Right lobe of liver (tissue), 6 donors: ENCODE data around the gene DBH. TPM values are rescaled to one million over a fixed set of nuclear protein-coding genes. Genes with fewer than 3 reads are reported as not detected.

Source experiments
- ATAC-seq, 4 donors: fragments of 200-7000 bp; cut with Tn5 transposase; one replicate each; pipeline ENCODE4 v1.9.1; 2020; ENCODE audit warnings: mild to moderate bottlenecking in 4 of 4, moderate library complexity in 4 of 4
- DNase-seq, 3 donors: peaks; one replicate each; pipeline ENCODE4 v3.0.0-alpha.2; 2020
- H3K27ac ChIP-seq, 3 donors: fragments of 200-600 bp; one replicate each; pipeline ENCODE4 v1.8.0; 2022
- H3K27me3 ChIP-seq, 2 donors: fragments of 200-600 bp; one replicate each; pipeline ENCODE4 v1.8.0; 2022
- H3K36me3 ChIP-seq, 4 donors: fragments of 200-600 bp; sonication (generic) in 1 of 4; one replicate each; pipeline versions ENCODE4 v1.5.1 to v1.8.0; 2017 to 2022; ENCODE audit warnings: control low read depth in 1 of 4
- H3K4me1 ChIP-seq, 4 donors: fragments of 200-600 bp; sonication (generic) in 1 of 4; one replicate each; pipeline versions ENCODE4 v1.5.1 to v1.8.0; 2017 to 2022; ENCODE audit warnings: control low read depth in 1 of 4
- H3K4me3 ChIP-seq, 3 donors: fragments of 200-600 bp; one replicate each; pipeline ENCODE4 v1.8.0; 2022
- H3K9me3 ChIP-seq, 4 donors: fragments of 200-600 bp; sonication (generic) in 1 of 4; one replicate each; pipeline versions ENCODE4 v1.5.1 to v1.8.0; 2017 to 2022; ENCODE audit warnings: control low read depth in 1 of 4
- POLR2A ChIP-seq: fragments of 450-650 bp; IDR thresholded peaks from one replicate; pipeline ENCODE4 v1.6.1; 2017; ENCODE audit warnings: antibody characterized with exemption, mild to moderate bottlenecking
- WGBS: methylation state at CpG from one replicate; pipeline ENCODE4 v1.1.6; 2018; ENCODE audit warnings: low coverage, low lambda C conversion rate; ENCODE audit not compliant: insufficient coverage; ENCODE audit errors: missing lambda C conversion rate; 5-methylcytosine and 5-hydroxymethylcytosine counted together
- intact Hi-C, 2 donors: fragments of 100-400 bp; cut with DNase I; formaldehyde crosslinking; loops; one replicate each; pipeline versions ENCODE4 v1.11.2 to v1.14.1; 2022
- total RNA-seq, 6 experiments: library from RNA; depleted of rRNA in 2 of 6; stranded (reverse); fragments of >200 nt in 2 of 6; fragmentation: NEBNext Ultra II Directional in 3 of 6; extraction: Animal tissue kit (Norgen Biotek cat#: 25700) in 3 of 6; gene quantifications; one replicate each; pipeline versions ENCODE4 v1.1.0 to v1.2.4, GENCODE V29; 2016 to 2023
- TF ChIP-seq, protein P1 (sequence below), 4 donors: fragments of 200-600 bp in 3 of 4; fragments of 450-650 bp in 1 of 4; IDR thresholded peaks; one replicate each; pipeline versions ENCODE4 v1.5.1 to v1.8.0; 2016 to 2022; ENCODE audit warnings: antibody characterized with exemption in 4 of 4, mild to moderate bottlenecking in 2 of 4
- donor health status: DM: no; HTN: yes; CAD: no.
- donor health status: DM: no; HTN: no; CAD: no.
- donor health status: DM: no; HTN: no; CAD: no.
- donor health status: DM: no; HTN: yes; CAD: no.
- donor health status: DM: no; HTN: yes; CAD: no.

The DBH gene
- total RNA-seq, 6 experiments from 2014 or later: 1.2 to 12.9 (median 5.7) TPM

DNA sequence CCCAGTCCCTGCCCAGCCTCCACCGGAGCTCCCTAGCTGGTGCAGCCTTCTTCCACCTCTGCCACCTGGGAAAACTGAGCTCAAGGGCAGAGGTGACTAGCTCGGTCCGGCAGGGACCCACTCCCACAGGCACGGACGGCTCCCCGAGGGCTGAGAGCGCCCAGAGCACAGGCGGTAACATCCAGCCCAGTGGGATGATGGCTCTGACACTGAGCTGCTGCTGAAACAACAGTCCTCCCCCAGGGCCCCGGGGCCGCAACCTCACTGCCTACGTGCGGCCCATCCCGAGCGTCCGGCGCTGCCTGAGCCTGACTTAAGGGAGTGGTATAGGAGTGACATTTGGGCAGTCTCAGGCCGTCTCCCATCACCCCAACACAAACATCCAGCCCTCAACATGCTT lies 30.7 kb upstream of the DBH start:
- H3K4me3 ChIP-seq: no peak overlapping the region
- ATAC-seq (no peak), DNase-seq (no peak)
- no peaks in the 10 kb centered on the region for H3K36me3 ChIP-seq
- peaks cover 0 to 3% of the 10 kb centered on the region in 2 donors for H3K27me3 ChIP-seq
- no peaks in the 10 kb centered on the region for H3K4me1 ChIP-seq
- intact Hi-C loops: no loop called here
- H3K9me3 ChIP-seq: no peaks in the 10 kb centered on the region
- WGBS: no CpG with 5 or more reads among the region's 17 CpGs
- no peak overlapping the region for H3K27ac ChIP-seq
- TF ChIP-seq POLR2A: no peak
- TF ChIP-seq, protein P1, sequence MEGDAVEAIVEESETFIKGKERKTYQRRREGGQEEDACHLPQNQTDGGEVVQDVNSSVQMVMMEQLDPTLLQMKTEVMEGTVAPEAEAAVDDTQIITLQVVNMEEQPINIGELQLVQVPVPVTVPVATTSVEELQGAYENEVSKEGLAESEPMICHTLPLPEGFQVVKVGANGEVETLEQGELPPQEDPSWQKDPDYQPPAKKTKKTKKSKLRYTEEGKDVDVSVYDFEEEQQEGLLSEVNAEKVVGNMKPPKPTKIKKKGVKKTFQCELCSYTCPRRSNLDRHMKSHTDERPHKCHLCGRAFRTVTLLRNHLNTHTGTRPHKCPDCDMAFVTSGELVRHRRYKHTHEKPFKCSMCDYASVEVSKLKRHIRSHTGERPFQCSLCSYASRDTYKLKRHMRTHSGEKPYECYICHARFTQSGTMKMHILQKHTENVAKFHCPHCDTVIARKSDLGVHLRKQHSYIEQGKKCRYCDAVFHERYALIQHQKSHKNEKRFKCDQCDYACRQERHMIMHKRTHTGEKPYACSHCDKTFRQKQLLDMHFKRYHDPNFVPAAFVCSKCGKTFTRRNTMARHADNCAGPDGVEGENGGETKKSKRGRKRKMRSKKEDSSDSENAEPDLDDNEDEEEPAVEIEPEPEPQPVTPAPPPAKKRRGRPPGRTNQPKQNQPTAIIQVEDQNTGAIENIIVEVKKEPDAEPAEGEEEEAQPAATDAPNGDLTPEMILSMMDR (IDR thresholded peaks at IDR 0.05): no peak

DNA sequence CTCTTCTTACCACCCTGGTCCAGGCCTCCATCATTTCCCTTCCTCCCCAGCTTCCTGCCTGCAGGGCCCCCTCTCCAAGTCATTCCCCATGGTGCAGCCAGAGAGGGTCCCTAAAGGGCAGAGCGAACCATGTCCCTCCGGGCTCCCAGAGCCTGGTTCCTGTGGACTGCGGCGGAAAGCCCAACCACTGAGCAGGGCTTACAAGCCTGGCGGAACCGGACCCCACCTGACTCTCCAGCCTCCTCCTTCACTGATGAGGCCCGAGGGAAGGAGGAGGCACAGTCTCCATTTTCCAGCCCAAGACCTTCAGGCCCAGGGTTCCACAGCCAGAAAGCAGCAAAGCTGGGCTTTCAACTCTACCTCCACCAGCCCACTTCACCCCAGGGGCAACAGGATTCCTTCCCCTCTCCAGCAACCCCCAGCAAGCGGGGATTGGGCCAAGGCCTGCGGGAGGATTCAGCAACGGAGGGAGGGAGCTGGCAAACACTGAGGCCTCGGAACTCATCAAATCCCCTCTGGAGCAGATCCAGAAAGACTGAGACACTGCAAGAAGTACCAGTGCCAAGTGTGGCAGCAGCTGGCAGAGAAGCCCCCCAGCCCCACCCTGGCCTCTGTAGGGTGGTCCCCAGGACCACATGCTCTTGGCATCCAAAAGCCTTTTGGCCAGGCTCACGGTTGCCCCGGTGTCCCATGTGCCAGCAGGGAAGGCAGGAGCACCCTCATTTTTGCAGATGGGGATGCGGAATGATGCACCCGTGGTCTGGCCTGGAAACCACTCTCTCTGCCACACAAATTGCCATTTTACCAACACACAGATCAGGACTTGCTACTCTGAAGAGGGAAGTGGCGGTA lies 30.1 kb upstream of the DBH start:
- DNase-seq (no peak), ATAC-seq (no peak)
- Histone ChIP-seq H3K4me1 (no peaks in the 10 kb centered on the region), H3K36me3 (no peaks in the 10 kb centered on the region), H3K27me3 (peaks cover 0 to 3% of the 10 kb centered on the region in 2 donors), H3K4me3 (no peak overlapping the region), H3K9me3 (no peaks in the 10 kb centered on the region), H3K27ac (no peak overlapping the region)
- TF ChIP-seq, protein P1 (IDR thresholded peaks at IDR 0.05): no peak
- no peak for TF ChIP-seq POLR2A
- intact Hi-C loops: no loop called here
- no CpG with 5 or more reads among the region's 16 CpGs for WGBS

DNA sequence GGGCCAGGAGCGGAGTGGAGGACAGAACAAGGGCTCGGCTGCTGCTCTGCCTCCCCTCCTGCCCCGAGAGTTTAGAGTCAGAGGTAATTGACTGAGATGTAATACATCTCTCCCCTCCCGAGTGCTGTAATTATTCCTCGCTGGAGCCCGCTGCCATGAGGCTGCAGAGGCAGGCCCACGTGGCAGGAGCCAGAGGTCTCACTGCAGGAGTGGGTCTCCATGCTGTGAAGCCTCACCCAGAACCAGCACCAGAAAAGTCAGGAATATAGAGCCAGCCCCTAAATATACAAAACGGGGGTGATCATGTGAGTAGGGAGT lies 29.5 kb upstream of the DBH start:
- DNase-seq (no peak), ATAC-seq (no peak)
- Histone ChIP-seq H3K9me3 (no peaks in the 10 kb centered on the region), H3K4me1 (no peaks in the 10 kb centered on the region), H3K4me3 (no peak overlapping the region), H3K36me3 (no peaks in the 10 kb centered on the region), H3K27ac (no peak overlapping the region), H3K27me3 (peaks cover 0 to 3% of the 10 kb centered on the region in 2 donors)
- WGBS: no CpG with 5 or more reads among the region's 8 CpGs
- no peak for TF ChIP-seq POLR2A
- TF ChIP-seq, protein P1 (IDR thresholded peaks at IDR 0.05): no peak
- intact Hi-C loops: no loop called here

DNA sequence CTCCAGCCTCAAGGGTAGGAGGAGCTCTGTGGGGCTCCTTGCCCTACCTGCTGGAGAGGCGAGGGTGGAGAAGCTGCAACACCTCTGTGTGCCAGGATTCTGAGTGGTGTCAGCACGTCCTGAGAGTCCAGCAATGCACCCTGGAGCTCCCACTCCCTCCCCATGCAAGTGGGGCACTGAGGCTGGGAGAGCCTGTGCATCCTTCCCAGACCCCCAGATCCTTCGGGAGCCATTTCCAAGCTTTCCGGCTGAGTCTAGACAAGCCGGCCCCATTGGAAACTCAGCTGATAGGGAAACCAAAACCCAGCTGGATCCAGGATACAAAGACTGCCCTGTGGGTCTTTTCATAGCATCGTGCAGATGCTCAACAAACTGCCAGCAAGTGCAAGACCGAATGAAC lies 28.8 kb upstream of the DBH start:
- no peak for ATAC-seq
- TF ChIP-seq POLR2A: no peak
- TF ChIP-seq, protein P1 (IDR thresholded peaks at IDR 0.05): no peak
- Histone ChIP-seq H3K36me3 (no peaks in the 10 kb centered on the region), H3K27ac (no peak overlapping the region), H3K4me1 (no peaks in the 10 kb centered on the region), H3K4me3 (no peak overlapping the region), H3K9me3 (no peaks in the 10 kb centered on the region), H3K27me3 (peaks cover 0 to 3% of the 10 kb centered on the region in 2 donors)
- peak in 1 of 3 donors; percentile 8 for DNase-seq
- no CpG with 5 or more reads among the region's 7 CpGs for WGBS
- intact Hi-C loops: no loop called here
